HEK293T (cell line): ENCODE data around the gene COQ9.

Experiments used
- ARNT ChIP-seq: fragments of 450-650 bp; IDR thresholded peaks from 2 replicates; pipeline ENCODE4 v1.6.1; 2017; ENCODE audit warnings: mild to moderate bottlenecking
- BHLHE40 ChIP-seq: fragments of 450-650 bp; IDR thresholded peaks from 2 replicates; pipeline ENCODE4 v1.6.1; 2016; ENCODE audit warnings: mild to moderate bottlenecking, moderate library complexity, borderline replicate concordance
- ELF4 ChIP-seq: fragments of 450-650 bp; IDR thresholded peaks from 2 replicates; pipeline ENCODE4 v1.6.1; 2017; ENCODE audit warnings: antibody characterized with exemption
- FOXA1 ChIP-seq: fragments of 450-650 bp; IDR thresholded peaks from 2 replicates; pipeline ENCODE4 v1.6.1; 2016; ENCODE audit warnings: mild to moderate bottlenecking
- FOXK2 ChIP-seq: fragments of 450-650 bp; IDR thresholded peaks from 2 replicates; pipeline ENCODE4 v1.6.1; 2016; ENCODE audit warnings: mild to moderate bottlenecking
- FOXM1 ChIP-seq: fragments of 450-650 bp; IDR thresholded peaks from 2 replicates; pipeline ENCODE4 v1.6.1; 2017; ENCODE audit warnings: mild to moderate bottlenecking, borderline replicate concordance
- HDGF ChIP-seq: fragments of 450-650 bp; IDR thresholded peaks from 2 replicates; pipeline ENCODE4 v1.6.1; 2017; ENCODE audit warnings: antibody characterized with exemption, borderline replicate concordance
- SP1 ChIP-seq: fragments of 450-650 bp; IDR thresholded peaks from 2 replicates; pipeline ENCODE4 v1.6.1; 2017
- SUZ12 ChIP-seq: fragments of 450-650 bp; IDR thresholded peaks from 2 replicates; pipeline ENCODE4 v1.6.1; 2016; ENCODE audit warnings: mild to moderate bottlenecking
- TARDBP ChIP-seq: fragments of 450-650 bp; IDR thresholded peaks from 2 replicates; pipeline ENCODE4 v1.6.1; 2016
- TF ChIP-seq, protein P1 (sequence below): fragments of 450-650 bp; IDR thresholded peaks from 2 replicates; pipeline ENCODE4 v1.6.1; 2016

DNA sequence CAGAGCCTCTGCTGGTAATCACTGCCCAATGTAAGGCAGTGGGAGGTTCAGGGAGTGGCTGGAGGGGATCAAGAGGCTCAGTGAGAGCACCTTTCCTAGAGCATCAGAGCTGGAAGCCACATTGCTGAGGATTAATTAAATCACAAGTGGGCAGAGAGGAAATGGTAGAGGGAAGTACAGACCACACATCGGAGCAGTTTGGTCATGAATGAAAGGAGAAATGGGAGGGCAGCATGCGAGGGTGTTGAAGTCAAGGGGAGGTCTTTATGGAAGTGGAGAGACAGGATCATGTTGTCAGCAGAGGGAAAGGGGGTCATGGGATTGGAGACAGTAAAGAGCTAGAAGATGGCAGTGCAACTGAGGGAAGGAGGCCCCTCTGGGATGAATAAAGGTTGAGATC, 40.4 kb upstream of the COQ9 start:
- TF ChIP-seq FOXK2 (no peak), SUZ12 (no peak), ELF4 (no peak), FOXA1 (no peak), TARDBP (no peak), FOXM1 (no peak), SP1 (no peak), HDGF (no peak), BHLHE40 (no peak), ARNT (no peak)
- TF ChIP-seq, protein P1, sequence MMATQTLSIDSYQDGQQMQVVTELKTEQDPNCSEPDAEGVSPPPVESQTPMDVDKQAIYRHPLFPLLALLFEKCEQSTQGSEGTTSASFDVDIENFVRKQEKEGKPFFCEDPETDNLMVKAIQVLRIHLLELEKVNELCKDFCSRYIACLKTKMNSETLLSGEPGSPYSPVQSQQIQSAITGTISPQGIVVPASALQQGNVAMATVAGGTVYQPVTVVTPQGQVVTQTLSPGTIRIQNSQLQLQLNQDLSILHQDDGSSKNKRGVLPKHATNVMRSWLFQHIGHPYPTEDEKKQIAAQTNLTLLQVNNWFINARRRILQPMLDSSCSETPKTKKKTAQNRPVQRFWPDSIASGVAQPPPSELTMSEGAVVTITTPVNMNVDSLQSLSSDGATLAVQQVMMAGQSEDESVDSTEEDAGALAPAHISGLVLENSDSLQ: no peak
